ENCODE results near the gene TMA7. TPM values are rescaled to one million over a fixed set of nuclear protein-coding genes. Genes with fewer than 3 reads are reported as not detected.

TMA7 gene
- total RNA-seq, 1 experiment from 2014 or later = 152 TPM

DNA sequence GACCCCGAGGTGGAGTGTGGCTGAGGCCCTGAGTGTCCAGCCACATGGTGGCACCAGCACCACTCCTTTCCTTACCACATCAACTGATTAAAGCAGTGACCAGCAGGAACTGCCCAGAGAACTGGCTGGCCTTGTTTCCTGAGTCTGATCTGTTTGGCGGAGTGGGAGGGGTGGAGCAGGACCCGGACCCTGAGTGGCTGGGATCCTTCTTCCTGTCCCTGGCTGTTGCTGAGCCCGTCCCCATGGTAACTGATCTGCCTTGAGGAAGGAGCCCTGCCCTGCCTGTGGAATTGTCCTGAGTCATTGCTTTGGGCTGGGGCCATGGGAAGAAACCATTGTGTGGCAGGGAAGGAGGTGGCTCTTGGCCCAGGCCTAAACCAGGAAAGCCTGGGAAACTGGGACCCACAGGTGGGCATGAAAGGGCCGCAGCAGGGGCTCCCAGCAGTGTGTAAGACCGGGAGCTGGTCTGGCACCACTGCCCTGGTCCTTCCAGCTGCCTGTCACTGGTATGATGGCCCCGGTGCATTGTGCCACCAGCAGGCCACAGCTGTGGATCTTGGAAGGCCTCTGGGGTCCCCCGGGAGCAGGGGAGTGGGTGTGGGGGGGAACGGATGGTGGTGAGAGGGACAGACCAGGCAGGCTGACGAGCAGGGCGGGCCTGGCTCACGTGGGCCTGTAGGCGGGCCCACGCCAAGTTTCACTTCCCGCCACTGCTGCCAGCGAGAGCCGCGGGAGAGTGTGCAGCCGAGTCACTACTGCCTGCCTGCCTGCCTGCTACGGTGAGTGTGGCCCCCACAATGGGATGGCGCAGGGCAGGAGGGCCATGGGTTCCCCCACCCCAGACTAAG lies 25.7 kb downstream of the TMA7 start:
- ChIA-PET CTCF (no interaction called here), POLR2A (ENCODE audit: low non-redundant PET) (no interaction called here)
- Histone ChIP-seq H3K27ac (ENCODE audit: low read depth, low read length, poor library complexity, severe bottlenecking) (peak overlapping the region; percentile 86), H3K4me3 (ENCODE audit: low read depth, low read length, poor library complexity, severe bottlenecking) (peak overlapping the region; percentile 44), H3K9me3 (ENCODE audit: low read depth, low read length, poor library complexity, severe bottlenecking) (no peaks in the 10 kb centered on the region), H3K36me3 (ENCODE audit: insufficient read depth, low read length, poor library complexity, severe bottlenecking) (peaks cover 4% of the 10 kb centered on the region), H3K27me3 (replicated peaks; ENCODE audit: insufficient read depth, low read depth, low read length, poor library complexity) (no peaks in the 10 kb centered on the region), H3K4me1 (ENCODE audit: insufficient read depth, low read length, poor library complexity, severe bottlenecking) (peaks cover 12% of the 10 kb centered on the region)
- BruUV-seq (replicated peaks) = no TSS peak
- peak; percentile 85 for DNase-seq (ENCODE audit: low spot score)
- no peak for TF ChIP-seq EZH2 (IDR thresholded peaks at IDR 0.05; ENCODE audit: borderline replicate concordance, low read depth, low read length, poor library complexity, severe bottlenecking)
- TF ChIP-seq, protein P1, sequence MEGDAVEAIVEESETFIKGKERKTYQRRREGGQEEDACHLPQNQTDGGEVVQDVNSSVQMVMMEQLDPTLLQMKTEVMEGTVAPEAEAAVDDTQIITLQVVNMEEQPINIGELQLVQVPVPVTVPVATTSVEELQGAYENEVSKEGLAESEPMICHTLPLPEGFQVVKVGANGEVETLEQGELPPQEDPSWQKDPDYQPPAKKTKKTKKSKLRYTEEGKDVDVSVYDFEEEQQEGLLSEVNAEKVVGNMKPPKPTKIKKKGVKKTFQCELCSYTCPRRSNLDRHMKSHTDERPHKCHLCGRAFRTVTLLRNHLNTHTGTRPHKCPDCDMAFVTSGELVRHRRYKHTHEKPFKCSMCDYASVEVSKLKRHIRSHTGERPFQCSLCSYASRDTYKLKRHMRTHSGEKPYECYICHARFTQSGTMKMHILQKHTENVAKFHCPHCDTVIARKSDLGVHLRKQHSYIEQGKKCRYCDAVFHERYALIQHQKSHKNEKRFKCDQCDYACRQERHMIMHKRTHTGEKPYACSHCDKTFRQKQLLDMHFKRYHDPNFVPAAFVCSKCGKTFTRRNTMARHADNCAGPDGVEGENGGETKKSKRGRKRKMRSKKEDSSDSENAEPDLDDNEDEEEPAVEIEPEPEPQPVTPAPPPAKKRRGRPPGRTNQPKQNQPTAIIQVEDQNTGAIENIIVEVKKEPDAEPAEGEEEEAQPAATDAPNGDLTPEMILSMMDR (conservative IDR thresholded peaks at IDR 0.05; ENCODE audit: low read depth, low read length) = peak; percentile 33
- intact Hi-C loops (cut with micrococcal nuclease; ENCODE audit: unreplicated experiment) = no loop called here

GRCh38 chr3:48466386-48467109 lies 26.5 kb downstream of the TMA7 start:
- peaks cover 4% of the 10 kb centered on the region for H3K36me3 ChIP-seq (ENCODE audit: insufficient read depth, low read length, poor library complexity, severe bottlenecking)
- H3K4me1 ChIP-seq (ENCODE audit: insufficient read depth, low read length, poor library complexity, severe bottlenecking) = peaks cover 12% of the 10 kb centered on the region
- peak overlapping the region; percentile 44 for H3K4me3 ChIP-seq (ENCODE audit: low read depth, low read length, poor library complexity, severe bottlenecking)
- no peaks in the 10 kb centered on the region for H3K9me3 ChIP-seq (ENCODE audit: low read depth, low read length, poor library complexity, severe bottlenecking)
- DNase-seq (ENCODE audit: low spot score) = no peak
- BruUV-seq (replicated peaks) = TSS peak; percentile 68
- no peaks in the 10 kb centered on the region for H3K27me3 ChIP-seq (replicated peaks; ENCODE audit: insufficient read depth, low read depth, low read length, poor library complexity)
- peak overlapping the region; percentile 86 for H3K27ac ChIP-seq (ENCODE audit: low read depth, low read length, poor library complexity, severe bottlenecking)
- intact Hi-C loops (cut with micrococcal nuclease; ENCODE audit: unreplicated experiment) = no loop called here
- no peak for TF ChIP-seq EZH2 (IDR thresholded peaks at IDR 0.05; ENCODE audit: borderline replicate concordance, low read depth, low read length, poor library complexity, severe bottlenecking)
- TF ChIP-seq, protein P1 (conservative IDR thresholded peaks at IDR 0.05; ENCODE audit: low read depth, low read length) = no peak
- CTCF ChIA-PET = no interaction called here
- POLR2A ChIA-PET (ENCODE audit: low non-redundant PET) = interaction anchor here (0.6 kb wide), 1 partner anchor 64 kb away, joined by 3 read pairs; no protein-coding TSS in a partner anchor

DNA sequence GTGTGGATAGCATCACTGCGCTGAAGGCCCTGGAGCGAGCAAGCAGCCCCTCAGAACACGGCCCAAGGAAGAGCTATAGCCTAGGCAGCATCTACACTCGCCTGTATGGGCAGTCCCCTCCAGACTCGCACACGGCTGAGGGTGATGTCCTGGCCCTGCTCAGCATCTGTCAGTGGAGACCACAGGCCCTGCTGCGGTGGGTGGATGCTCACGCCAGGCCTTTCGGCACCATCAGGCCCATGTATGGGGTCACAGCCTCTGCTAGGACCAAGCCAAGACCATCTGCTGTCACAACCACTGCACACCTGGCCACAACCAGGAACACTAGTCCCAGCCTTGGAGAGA lies 27.0 kb downstream of the TMA7 start:
- H3K4me3 ChIP-seq (ENCODE audit: low read depth, low read length, poor library complexity, severe bottlenecking) = peak overlapping the region; percentile 44
- CTCF ChIA-PET = no interaction called here
- TF ChIP-seq EZH2 (IDR thresholded peaks at IDR 0.05; ENCODE audit: borderline replicate concordance, low read depth, low read length, poor library complexity, severe bottlenecking) = no peak
- TF ChIP-seq, protein P1 (conservative IDR thresholded peaks at IDR 0.05; ENCODE audit: low read depth, low read length) = no peak
- peaks cover 4% of the 10 kb centered on the region for H3K36me3 ChIP-seq (ENCODE audit: insufficient read depth, low read length, poor library complexity, severe bottlenecking)
- H3K27ac ChIP-seq (ENCODE audit: low read depth, low read length, poor library complexity, severe bottlenecking) = peak overlapping the region; percentile 86
- intact Hi-C loops (cut with micrococcal nuclease; ENCODE audit: unreplicated experiment) = no loop called here
- no peak for DNase-seq (ENCODE audit: low spot score)
- no peaks in the 10 kb centered on the region for H3K27me3 ChIP-seq (replicated peaks; ENCODE audit: insufficient read depth, low read depth, low read length, poor library complexity)
- peaks cover 12% of the 10 kb centered on the region for H3K4me1 ChIP-seq (ENCODE audit: insufficient read depth, low read length, poor library complexity, severe bottlenecking)
- no TSS peak for BruUV-seq (replicated peaks)
- POLR2A ChIA-PET (ENCODE audit: low non-redundant PET) = interaction anchor here (0.6 kb wide), 1 partner anchor 63 kb away, joined by 3 read pairs; no protein-coding TSS in a partner anchor
- H3K9me3 ChIP-seq (ENCODE audit: low read depth, low read length, poor library complexity, severe bottlenecking) = no peaks in the 10 kb centered on the region
